Ramos (cell line): ENCODE data around the gene TMEM39A.

Source experiments
- in situ Hi-C: fragments of 300-500 bp; cut with MboI; formaldehyde crosslinking; loops from one replicate; pipeline ENCODE4 v1.14.3; 2022; ENCODE audit warnings: low sequenced_read_pairs; ENCODE audit not compliant: unreplicated experiment

TMEM39A gene

DNA sequence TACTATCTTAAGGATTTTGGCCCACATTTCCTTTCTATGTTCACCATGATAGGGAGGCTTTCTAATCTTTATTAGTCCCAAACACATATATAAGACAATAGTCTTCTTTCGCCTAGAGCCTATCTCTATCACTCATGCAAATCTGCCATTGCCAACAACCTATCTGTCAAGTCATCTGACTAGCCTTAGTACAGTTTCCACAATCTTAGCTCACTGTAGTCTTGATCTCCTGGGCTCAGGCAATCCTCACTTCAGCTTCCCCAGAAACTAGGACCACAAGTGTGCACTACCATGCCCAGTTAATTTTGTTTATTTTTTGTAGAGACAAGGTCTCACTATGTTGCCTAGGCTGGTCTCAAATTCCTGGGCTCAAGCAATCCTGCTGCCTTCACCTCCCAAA is 6.9 kb downstream of the TMEM39A start:
- in situ Hi-C loops = no loop called here

DNA sequence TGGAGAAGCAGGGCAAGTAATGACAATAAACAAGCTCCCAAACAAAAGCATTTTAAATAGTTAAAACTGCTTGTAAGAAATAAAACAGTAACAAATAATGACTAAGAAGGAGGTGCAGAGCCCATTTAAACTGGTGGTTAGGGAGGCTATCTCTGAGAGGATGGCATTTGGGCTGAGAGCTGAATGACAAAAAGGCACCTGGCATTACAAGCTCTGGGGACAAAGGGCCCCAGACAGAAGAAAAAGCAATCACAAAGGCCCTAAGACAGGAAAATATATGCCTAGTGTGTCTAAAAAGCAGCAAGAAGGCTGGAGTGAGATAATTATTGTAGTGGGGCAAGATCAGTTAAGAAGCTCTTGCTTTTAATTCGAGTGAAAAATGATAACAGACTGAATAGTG is 9.6 kb downstream of the TMEM39A start:
- in situ Hi-C loops = no loop called here

DNA sequence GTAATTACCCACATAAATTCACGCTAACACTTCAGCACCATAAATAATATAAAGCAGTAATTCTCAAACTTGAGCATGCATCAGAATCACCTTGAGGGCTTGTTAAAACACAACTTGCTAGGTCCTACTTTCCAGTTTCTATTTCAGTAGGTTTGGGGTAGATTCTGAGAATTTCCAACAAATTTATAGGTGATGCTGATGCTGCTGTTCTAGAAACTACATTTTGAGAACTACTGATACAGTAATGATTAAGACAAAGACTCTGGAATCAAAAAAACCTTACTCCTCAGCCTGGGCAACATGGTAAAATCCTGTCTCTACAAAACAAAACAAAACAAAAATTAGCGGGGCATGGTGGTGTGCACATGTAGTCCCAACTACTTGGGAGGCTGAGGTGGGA is 18.8 kb downstream of the TMEM39A start:
- in situ Hi-C loops = no loop called here

DNA sequence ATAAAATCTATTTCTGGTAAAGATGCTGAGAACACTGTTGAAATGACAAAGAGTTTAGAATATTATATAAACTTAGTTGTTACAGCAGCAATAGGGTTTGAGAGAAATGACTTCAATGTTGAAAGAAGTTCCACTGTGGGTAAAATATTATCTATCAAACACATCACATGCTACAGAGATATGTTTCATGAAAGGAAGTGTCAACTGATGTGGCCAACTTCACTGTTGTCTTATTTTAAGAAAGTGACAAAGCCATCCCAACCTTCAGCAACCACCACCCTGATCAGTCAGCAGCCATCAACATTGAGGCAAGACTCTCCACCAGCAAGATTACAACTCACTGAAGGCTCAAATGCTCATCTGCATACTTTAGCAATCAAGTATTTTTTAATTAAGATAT is 20.2 kb downstream of the TMEM39A start:
- in situ Hi-C loops = no loop called here

DNA sequence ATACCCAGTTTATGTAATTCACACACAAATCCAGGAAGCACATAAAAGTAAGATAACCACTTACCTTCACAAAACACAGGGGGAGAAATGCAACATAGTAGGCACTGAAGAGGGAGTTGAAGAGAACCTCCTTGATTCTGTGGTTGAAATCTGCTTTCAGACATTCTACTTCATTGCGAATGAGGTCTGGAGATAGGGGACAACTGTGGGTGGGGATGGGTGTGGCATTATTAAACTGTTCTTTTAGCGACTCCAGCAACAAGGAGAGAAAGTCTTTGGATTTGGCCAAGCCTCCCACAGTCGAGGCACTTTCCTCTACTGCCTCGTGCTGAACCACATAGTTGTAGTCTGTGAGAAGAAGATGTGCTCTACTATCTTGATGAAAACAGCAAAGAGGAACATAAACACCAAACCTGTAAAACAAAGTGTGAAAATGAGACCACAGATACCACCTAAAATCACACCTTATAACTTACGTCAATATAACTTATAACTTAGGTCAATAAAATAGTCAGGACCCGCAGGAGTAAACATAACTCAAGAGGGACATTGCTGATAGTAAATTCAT is 25.6 kb downstream of the TMEM39A start:
- in situ Hi-C loops = no loop called here

DNA sequence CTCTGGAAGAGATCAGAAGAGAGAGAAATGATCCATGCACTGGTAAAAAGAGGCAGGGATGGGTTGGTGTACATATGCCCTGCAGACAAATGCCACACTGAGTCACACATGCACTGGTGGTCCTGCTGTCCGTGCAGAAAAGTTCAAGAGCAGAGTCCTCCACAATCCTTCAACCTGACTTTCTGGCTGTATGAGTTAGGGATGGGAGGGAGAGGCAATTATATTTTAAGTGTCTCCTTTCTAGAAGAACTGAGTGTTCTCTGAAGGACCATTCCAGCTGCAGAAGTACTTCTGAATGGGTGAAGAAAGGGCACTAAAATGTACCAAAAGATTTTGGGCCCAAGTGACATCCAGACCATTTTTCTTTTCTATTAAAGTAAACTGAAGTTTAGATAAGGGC is 26.4 kb downstream of the TMEM39A start:
- in situ Hi-C loops = no loop called here

DNA sequence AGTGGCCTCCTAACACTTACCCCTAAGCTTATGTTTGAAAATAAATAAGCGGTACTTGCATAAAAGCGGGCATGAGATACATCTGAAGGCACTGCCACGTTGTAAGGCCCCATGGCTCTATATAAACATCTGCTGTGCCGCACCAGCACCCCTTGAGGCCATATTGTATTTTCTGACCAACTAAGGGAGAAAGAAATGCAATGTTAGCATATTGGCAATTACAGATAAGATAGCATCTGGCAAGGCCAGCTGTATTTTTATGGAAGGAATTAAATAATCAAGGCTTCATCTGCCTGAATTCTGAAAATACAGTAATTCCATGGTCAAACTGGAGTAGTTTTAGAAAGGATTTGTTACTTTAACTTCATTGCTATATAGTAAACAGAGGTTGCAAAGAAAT is 28.7 kb downstream of the TMEM39A start:
- in situ Hi-C loops = no loop called here

DNA sequence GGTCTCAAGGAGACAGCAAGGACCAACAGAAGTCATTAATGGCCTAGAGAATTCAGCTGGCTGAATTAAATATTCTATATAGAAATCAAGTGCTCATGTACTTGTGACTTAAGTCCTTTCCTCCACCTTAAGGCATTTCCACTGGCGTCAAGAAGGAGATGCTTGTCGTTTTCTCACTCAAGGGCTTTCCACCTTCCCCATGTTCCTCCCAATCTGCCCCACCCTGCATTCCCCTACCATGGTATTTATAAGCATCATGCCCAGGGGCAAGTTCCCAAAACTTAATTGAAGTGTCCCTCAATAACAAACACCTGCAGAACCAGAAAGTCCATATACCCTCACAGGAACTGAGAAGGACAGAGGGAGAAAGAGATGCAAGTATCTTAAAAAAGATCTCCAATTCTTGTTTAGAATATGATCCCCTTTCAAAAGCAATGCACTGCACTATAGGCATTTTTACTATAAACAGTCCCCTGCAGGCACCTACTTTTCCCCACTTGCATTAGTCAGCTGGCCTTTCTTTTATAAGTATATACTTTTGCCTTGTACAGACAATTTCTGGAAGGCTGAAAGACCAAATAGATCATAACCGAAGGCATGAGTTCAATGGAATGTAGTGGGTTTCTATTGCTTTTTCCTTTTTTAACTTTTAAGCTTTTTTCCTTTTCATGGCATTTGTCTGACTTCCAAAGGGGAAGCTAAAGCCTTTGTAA is 29.6 kb downstream of the TMEM39A start:
- in situ Hi-C loops = no loop called here

DNA sequence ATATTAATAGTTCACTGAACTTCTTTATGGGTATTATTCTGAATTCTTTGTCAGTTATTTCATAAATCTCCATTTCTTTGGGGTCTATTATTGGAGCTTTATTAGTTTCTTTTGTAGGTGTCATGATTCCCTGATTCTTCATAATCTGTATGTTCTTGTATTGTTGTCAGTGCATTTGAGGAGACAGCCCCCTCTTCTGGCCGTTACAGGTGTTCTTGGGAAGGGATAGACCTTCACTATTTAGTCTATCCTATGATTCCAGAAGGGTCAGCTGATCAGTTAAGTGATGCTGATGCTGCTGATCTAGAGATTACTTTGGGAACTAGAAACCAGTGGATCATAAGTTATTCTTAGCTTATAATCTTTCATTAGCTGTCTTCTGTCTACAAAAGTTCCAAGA is 34.9 kb downstream of the TMEM39A start:
- in situ Hi-C loops = no loop called here

DNA sequence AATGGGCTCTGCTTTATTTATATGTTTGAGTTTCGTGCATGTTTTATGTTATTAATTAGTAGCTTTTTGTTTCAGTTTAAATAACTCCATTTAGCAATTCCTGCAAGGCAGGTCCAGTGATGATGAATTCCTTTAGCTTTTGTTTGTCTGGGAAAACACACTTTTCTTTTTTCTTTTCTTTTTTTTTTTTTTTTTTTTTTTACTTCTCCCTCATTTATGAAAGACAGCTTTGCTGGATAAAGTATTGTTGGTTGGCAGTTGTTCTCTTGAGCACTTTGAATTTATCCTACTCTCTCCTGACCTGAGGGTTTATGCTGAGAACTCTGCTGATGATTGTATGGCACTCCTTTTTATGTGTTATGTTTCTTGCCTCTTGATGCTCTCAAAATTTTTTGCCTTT is 35.7 kb downstream of the TMEM39A start:
- in situ Hi-C loops = no loop called here

DNA sequence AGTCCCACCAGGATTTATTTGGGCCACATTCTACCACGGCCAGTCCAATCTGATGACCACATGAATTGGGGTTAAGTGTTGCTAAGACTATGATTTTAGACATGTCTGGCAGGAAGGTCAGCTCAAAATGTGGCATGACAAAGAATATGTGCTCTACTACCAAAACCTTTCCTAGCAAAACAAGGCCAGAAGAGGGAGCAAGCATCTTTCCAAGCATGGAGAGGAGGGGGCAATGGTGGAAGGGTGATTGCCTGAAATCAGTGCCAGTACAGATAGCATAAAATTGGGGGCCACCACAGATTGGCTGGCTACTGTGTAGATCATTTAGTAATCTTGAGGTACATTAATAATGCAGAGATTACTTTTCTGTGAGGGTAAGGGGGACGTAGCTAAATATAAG is 43.2 kb downstream of the TMEM39A start:
- in situ Hi-C loops = no loop called here

DNA sequence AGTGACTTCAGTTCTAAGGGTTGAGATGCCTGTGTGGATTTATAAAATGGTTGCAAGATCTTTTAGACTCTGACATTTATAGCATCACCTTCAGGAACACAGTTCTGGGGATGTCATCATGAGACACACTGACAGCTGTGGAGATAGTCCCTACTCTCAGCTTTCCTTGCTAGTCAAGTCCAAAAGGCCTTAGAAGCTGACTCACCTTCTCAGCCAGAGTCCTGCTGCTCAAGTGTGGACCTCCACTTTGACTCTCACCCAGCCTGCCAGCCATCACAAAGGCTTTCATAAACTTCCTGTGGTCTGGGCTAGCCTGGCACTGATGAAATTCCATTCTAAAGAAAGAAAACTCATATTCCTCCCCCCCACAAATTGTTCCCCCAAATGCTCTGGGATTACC is 44.8 kb downstream of the TMEM39A start:
- in situ Hi-C loops = no loop called here

DNA sequence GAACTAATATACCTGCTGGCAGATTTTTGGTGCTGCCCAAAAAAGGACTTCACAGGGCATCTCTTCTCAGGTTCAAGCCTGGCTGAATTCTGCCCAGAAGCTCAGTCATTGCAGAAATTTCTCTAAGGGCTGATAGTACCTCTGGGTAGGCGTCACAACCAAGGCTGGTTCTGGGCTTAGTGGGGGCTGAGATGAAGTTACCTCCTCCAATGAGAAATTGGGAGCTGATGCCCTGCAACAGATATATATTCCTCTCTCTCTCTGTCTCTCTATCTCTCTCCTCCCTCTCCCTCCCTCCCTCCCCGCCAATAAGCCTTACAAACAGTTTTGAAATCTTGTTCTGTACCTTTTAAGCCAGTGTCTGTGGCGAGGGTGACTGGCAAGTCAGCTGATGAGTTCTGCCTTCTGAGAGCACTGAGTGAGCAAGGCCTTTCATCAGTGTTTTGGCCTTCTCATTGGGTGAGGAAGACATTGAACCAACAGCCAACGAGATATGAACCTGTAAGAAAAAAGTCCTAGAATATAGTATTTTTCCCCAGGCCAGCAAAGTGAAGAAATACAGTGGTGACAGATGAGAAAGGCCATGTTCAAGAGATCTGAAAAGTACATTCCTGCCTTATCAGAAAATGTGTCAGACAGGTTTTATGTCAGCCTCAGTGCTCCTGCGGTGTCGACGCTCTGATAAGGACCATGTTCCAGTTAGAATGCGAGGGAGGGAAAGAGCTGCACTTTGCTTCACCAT is 45.5 kb downstream of the TMEM39A start:
- in situ Hi-C loops = no loop called here

DNA sequence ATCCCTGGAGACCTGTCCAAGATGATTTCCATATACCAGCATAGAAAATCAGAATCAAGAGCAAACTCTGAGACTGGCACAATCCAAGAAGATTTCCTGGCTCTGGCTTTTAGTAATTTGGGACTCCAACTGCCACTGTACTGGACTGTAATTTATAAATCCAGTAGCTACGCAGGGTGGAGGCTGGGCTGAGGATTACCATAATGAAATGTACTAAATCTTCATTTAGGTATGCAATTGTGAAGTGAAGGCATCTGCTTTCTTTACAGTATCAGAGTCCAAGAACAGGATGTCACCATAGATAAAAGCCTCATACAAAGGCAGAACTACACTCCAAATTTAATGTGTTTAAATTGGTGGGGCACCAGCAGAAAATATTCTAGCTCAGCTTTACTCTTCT is 46.5 kb downstream of the TMEM39A start:
- in situ Hi-C loops = no loop called here

DNA sequence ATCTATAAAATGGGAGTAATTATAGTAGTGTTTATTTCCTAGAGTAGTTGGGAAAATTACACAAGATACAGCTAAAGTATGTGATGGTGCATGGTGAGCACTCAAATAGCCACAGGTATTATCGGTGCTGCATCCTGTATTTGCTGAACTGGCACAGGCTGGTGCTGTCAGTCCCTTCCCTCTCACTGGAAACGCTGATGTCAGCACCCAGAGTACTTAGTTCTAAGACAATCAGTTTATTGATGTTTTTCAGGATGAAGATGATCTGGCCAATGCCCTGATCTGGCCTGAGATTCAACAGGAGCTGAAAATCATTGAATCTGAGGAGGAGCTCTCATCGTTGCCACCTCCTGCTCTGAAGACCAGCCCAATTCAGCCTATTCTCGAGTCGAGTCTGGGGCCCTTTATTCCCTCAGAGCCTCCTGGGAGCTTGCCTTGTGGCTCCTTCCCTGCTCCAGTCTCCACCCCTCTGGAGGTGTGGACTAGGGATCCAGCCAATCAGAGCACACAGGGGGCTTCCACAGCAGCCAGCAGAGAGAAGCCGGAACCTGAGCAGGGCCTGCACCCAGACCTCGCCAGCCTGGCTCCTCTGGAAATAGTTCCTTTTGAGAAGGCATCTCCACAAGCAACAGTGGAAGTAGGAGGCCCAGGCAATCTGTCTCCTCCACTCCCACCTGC is 49.7 kb downstream of the TMEM39A start:
- in situ Hi-C loops = no loop called here

DNA sequence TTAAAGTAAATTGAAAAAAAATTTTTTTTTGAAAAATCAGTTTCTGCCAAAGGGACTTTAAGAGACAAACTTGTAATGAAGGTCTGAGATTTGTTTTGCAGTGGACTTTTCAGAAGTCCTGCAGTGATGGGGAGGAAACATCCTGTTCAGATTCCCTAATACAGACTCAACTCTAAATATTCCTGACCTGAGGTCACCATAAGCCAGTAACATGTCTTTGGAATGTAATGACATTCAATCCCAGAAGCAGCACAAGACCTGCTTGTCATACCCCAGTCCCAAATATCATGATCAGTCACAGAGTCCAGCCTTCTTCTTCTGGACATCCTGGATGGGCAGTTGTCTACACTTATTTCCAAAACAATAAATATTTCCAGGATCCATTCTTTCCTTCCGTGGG is 53.6 kb downstream of the TMEM39A start:
- in situ Hi-C loops = no loop called here

DNA sequence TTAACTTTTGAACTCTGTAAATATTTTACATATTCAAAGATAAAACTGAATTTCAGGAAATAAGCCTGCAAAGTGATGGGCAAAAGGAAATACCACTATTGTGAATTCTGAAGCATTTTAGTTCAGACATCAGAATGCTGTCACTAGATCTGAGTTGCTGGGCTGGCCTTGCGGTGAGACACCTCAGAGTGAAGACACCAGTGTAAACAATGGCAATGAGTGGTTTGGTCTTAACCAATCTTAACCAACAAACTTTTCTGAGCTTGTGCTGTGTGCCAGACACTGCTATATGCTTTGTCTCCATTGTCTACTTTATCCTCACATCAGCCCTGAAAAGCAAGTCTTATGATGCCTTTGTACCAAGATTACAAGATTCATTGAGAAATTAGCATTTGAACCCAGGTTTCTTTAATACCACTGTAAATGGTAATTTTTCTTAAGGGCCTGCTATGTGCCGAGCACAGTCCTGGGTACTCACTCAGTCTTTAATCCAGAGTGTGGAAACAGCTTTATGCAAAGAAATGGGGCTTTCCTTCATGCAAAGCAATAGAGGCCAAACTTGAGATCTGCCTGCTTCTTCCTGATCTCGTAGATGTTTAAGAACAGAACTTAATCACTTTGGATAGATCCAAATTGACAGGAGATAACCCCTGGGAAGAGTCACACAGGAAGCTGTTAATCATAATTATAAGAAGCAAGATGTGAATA is 55.0 kb downstream of the TMEM39A start:
- in situ Hi-C loops = no loop called here

DNA sequence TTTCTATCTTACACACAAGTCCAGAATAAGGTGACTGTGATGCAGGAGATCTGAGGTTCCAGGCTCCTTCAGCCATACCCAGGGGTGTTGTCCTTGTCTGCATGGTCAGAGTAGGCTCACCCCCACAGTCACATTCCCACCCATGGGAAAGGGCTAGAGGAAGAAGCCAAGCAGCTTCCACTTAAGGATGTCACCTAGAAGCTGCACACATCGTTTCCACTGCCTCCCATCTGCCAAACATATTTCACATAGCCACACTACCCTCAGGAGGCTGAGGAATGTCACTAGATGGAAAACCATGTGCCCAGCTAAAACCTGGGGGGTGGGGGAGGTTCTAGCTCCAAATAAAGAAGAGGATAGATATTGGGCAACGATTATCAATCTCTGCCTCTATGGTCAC is 58.1 kb downstream of the TMEM39A start:
- in situ Hi-C loops = no loop called here

DNA sequence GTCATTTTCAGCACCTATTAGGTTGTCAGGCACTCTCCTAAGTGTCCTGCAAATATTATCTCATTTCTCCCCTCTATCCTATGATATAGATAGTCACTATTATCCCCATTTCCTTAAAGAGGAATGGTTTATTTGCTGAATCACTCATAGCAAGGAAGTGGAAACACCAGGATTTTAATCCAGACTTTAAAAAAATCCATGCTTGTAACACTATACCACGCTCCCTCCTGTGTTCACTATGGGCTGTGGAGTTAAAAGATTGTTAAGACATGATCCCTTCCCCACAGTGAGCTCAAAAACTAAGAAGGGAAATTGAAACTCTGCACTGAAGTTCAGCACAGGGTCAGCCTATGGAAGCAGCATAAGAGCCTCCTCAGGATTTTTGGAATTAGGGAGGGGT is 60.2 kb downstream of the TMEM39A start:
- in situ Hi-C loops = no loop called here

DNA sequence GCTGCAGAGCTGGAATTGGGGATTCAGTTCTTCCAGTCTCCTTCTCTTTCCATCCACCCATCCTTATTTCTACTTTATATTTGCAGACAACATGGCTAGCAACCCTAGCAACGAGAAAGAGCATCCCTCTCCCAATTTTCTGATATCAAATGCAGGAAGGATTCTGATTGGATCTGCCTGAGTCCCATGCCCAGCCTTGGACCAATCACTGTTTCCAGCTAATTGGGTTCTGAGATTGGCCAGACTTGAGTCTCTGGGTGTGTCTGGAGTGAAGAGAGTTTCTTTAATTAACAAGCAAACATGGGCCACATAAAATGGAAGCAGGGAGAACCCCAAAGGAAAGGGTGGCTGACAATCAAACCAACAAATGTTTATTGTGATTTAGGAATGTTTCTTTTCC is 60.6 kb downstream of the TMEM39A start:
- in situ Hi-C loops = no loop called here
